NCI-H510A treated with DMSO at 0.1 percent for 48 hours (cell line): ENCODE results near the gene ZSWIM6.
"Not testable (repeated sequence)": the region's sequence is repeated elsewhere in the genome, so short reads cannot be mapped to it uniquely, and the experiment has no call there.

Experiments
- DNase-seq: peaks from one replicate; lab custom pipeline; 2025; lab: John Stamatoyannopoulos, UW

The ZSWIM6 gene

DNA sequence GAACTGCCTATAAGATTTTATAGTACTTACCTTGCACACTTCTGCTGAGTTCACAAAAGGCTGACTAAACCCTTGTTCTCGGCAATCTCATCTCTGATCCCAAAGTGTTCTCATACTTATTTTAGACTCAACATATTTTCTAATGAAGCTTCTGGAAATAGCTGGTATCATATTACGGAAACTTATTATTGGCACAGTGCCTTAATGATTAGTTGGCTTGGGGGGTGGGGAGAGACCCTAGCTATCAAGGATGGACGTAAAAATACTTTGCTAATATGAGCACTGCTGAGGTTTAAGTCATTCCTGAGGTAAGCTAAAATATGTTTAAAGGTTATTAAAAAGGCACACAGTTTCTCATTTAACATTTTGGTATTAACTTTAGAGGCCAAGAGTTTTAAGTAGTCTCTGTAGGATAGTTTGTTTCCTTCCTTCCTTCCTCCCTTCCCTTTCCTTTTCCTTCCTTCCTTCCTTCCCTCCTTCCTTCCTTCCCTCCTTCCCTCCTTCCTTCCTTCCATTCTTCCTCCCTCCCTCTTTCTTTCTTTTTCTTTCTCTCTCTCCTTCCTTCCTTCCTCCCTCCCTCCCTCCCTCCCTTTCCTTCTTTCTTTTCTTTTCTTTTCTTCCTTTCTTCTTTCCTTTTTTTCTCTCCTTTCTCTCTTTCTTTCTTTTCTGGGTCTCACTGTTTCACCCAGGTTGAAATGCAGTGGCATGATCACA is 31.5 kb downstream of the ZSWIM6 start:
- DNase-seq, result no peak

GRCh38 chr5:61366497-61367240 is 34.6 kb downstream of the ZSWIM6 start:
- no peak for DNase-seq

- DNase-seq, result no peak
These were observed 38.4 kb downstream of the ZSWIM6 start for GRCh38 chr5:61370506-61370905.

DNA sequence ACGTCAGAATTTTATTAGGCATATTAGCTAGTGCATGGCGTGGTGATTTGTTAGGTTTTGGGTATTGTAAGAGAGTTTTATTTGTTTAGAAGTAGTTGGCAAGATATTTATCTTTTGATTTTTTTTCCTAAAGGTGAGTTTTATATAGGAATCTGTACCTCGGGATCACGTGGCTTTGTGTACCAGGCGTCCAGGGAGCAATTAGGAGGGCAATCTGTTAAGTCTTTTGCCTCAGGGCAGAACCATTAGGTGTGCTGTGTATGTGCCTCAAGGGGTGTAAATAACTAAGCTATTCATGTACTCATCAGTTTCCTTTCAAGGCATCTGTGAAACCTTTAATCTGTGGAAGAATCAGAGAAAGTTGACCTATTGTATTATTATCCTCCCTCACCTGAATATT is 39.4 kb downstream of the ZSWIM6 start:
- DNase-seq, result no peak

DNA sequence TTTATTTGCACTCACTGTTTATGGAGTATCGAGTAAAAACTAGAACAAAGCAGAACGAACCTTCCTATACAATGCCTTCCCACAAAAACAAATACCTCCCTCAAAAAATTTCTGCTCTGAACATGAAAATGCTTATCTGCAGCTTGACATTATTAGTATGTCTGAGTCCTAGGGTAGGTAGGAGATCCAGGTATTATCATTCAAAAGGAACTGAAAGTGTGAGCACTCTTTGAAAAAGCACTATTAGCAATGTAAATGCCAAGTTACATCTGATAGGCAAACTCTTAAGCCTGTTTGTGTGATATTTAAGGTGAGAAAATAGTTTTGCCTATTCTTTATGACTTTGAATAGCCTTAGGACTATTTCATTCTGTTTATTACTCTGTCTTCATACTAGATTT is 47.6 kb downstream of the ZSWIM6 start:
- DNase-seq, result no peak

DNA sequence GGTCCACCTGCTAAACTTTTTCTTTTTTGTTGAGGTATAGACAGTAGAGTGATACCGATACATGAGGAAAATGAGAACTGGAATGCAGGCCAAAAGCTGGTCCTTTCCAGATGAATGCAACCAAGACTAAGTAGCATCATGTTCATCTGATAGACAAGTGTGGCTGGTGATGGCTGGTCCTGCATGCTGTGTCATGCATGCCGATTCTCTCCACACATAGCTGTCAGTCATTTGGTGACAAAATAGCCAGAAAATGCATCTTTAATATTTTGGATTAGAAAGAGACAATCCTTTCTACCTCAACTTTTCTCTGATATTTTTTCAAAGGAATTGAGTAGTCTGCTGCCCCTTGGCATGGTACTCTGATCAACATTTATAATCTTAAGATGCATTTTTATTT is 49.9 kb downstream of the ZSWIM6 start:
- no peak for DNase-seq

GRCh38 chr5:61385627-61386026 is 53.6 kb downstream of the ZSWIM6 start:
- no peak for DNase-seq

GRCh38 chr5:61386045-61386800 is 54.2 kb downstream of the ZSWIM6 start:
- DNase-seq, result no peak

- DNase-seq, result no peak
These were observed 57.6 kb downstream of the ZSWIM6 start for GRCh38 chr5:61389609-61390008.

DNA sequence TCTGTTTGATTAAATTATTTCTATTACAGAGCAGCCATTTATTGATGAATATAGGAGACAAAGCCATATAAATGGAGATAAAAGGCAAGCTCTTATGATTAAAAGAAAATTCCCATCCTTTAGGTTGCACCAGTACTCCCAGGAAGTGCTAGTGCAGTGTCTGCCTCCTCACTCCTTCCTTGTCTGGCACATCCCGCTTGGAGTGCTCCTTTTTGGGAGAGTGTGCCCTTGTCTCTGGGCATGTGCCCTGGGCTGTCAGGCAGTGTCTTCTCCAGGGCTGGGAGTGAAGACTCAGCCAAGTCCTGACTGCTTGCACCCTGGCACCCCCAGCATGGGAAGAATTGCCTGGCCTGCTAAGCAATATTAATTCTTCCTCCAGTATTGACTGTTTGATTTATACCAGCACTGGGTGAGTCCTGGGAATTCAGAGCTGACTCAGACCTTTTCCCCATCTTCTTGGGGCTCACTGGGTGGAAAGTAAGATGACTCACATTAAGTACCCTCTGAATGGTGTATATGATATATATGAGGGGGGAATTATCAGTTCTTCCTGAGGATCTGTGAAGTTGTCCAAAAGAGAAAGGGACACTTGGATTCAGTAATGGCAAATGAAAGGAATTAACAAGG is 62.1 kb downstream of the ZSWIM6 start:
- no peak for DNase-seq

- DNase-seq, result no peak
These were observed 62.7 kb downstream of the ZSWIM6 start for GRCh38 chr5:61394793-61395192.

DNA sequence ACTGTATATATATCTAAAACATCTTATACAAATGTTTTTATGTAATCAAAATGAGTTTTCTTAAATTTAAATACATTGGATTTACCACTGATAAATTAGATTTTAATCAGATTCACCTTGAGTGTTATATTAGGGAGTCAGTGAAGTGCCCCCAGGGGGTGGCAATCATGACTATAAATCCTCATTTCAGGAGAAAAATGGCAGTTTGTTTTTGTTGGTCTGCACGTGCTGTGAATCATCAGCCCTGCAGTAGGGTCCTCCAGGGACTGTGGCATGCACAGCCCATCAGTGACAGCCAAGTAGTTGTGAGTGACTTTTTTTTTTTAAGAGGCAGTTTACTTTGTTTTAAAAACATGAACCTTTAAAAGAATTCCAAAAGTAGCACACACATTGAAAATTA is 65.2 kb downstream of the ZSWIM6 start:
- no peak for DNase-seq

- DNase-seq, result no peak
These were observed 65.9 kb downstream of the ZSWIM6 start for GRCh38 chr5:61397937-61398336.

DNA sequence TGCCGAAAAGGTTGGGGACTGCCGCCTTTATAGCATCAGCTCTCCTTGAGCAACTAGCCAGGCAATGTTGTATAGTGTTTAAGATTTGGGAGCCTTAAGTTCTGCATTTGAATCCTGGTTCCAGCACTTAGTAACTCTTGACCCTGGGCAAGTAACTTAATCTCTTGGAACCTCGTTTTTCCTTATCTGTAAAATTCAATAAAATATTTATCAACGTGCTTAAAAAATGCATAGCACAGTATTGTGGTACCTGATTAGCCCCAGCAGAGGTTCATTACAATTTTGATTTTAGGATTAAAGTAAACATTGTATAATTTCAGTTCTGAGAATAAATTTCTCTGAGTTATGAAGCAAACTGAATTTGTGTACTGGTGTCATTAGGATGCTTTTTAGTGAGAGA is 66.4 kb downstream of the ZSWIM6 start:
- no peak for DNase-seq

DNA sequence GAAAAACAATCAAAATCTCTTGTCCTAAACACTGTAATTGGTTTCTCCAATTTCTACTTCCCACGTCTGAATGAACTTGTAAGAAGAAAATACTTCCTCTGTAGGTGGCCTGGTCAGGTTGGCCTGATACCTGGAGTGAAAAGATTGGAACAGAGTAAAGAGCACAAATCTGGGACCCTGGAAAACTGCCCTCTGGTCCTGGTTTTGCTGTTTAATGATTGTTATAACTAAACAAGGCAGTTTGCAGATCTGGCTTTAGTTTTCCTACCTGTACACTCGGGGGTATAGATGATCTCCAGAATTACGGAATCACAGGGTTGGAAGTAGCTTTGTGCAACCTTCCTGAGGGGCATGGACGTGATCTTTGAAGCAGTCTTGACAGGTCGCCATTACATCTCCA is 67.6 kb downstream of the ZSWIM6 start:
- DNase-seq, result no peak

- DNase-seq, result no peak
These were observed 69.7 kb downstream of the ZSWIM6 start for GRCh38 chr5:61401726-61402125.

GRCh38 chr5:61402244-61402823 is 70.3 kb downstream of the ZSWIM6 start:
- no peak for DNase-seq

DNA sequence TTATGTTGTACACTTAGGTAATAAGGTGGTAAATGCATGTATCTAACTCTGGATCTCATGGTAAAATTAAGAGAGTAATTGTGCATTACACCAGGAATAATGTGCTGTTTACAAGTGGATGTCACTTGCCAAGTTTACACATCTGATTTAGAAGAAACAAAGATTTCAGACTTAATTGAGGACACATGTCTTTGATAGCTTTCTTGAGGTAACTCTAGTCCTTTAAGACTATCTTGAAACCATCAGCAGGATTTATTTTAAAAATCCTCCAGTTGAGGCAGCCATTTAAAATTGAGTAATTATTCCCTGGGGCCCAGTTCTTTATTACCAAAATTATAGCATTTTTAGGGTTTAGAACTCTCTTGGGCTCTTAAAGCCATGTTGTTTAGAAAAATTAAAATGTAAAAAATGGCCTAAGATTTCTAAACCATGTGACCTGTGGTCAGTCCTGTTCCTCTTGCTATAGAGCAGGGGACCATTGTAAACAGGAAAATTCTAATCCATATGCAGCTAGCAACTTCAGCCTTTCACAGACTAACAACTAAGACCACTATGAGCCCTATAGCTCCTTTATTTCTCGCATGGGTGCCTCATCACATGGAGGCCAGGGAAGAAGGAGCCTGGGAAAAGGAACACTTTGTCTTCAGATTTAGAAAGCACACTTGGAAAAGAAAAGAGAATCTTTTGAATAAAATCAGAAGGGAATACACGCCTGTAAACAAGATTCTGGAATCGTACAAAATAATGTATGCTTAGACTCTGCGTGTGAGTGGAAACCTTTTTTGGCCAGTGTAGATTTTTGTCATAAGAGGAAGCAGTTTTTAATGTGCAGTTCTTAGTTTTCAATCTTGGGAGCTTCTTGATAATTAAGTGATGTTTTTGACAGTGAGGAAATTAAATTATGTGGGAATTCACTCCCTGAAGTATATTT is 71.2 kb downstream of the ZSWIM6 start:
- DNase-seq, result no peak

DNA sequence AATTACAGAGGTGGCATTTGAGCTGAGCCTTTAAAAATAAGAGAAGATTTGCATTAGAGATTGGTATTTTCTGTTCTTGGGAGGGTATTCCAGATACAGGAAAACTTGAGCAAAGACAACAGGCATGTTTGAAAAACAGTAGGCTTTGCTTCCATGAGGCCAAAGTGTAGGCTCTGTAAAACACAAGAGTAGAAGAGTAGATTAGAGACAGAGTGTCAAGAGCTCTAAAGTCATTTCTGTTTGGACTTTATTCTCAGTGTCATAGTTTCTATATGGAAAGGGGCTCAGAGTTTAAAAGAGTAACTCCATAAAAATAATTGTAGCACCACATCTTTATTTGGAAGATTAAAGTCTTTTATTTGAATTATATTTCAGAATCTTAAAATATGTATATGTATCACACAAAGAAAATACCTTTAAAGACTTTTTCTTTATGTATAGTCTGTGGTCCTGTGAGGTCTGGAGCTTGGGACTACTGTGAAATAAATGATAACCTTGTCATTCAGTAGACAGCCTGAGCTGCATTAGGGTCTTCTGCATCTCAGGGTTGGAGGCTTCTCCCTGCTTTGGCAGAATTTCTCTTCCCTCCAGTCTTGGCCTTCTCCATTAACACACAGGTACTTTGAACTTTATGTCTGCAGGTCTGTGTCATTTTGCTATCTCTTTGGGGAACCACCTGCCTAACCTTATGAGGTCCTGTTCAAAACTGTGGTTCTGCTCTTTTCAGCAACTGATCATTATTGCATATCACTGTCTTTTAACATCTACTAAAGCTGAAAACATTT is 73.6 kb downstream of the ZSWIM6 start:
- DNase-seq, result no peak

DNA sequence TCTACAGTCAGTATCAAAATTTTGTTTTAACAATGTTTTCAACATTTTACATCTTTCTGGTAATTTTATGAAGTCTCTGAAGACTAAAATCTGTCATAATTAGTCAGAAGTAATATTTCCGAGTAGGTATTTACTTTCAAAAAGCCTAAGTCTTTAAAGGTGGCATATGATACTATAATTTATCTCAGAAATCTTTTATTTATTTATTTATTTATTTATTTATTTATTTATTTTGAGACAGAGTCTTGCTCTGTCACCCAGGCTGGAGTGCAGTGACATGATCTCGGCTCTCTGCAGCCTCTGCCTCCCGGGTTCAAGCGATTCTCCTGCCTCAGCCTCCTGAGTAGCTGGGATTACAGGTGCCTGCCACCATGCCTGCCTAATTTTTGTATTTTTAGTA is 74.4 kb downstream of the ZSWIM6 start:
- DNase-seq, result not testable (repeated sequence)
